B cell (primary cell): ENCODE results near the gene KCND3. TPM values are rescaled to one million over a fixed set of nuclear protein-coding genes. Genes with fewer than 3 reads are reported as not detected.

ENCODE experiments used
- ATAC-seq: fragments of 200-7000 bp; cut with Tn5 transposase; one replicate; pipeline ENCODE4 v1.10.0; 2021; ENCODE audit warnings: low read depth, mild to moderate bottlenecking, moderate number of reproducible peaks, moderate library complexity
- CTCF ChIA-PET: fragments of 350-600 bp; sonication (Branson Sonifier 250); formaldehyde crosslinking; loops from one replicate; lab custom pipeline; 2021; ENCODE audit warnings: antibody characterized with exemption, inconsistent platforms; lab: Charles Lee
- POLR2A ChIA-PET: fragments of 350-600 bp; sonication (Branson Sonifier 250); formaldehyde crosslinking; loops from one replicate; lab custom pipeline; 2021; ENCODE audit warnings: antibody characterized with exemption; lab: Charles Lee
- DNase-seq: peaks from one replicate; pipeline ENCODE4 v3.0.0; 2013
- H2AFZ ChIP-seq: 2 replicates; pipeline ENCODE4 v1.6.1; 2012; ENCODE audit warnings: mild to moderate bottlenecking, low read depth, low read length; ENCODE audit not compliant: insufficient read depth, poor library complexity, severe bottlenecking
- H3K27ac ChIP-seq, 2 donors: 1 replicate in 1 of 2; 2 replicates in 1 of 2; pipeline ENCODE4 v1.5.1; 2012 to 2013; ENCODE audit warnings: low read length in 2 of 2, mild to moderate bottlenecking in 2 of 2, moderate library complexity in 1 of 2
- H3K27me3 ChIP-seq, 4 experiments: fragments of 200-600 bp in 1 of 4; sonication (generic) in 1 of 4; replicated peaks in 1 of 4; 1 replicate in 2 of 4; 2 replicates in 2 of 4; pipeline versions ENCODE4 v1.6.1 to v1.7.0; 2013 to 2016; ENCODE audit warnings: low read length in 3 of 4, mild to moderate bottlenecking in 2 of 4, mixed read lengths in 1 of 4, moderate library complexity in 1 of 4; ENCODE audit not compliant: insufficient read depth in 4 of 4, control insufficient read depth in 3 of 4; ENCODE audit errors: control extremely low read depth in 1 of 4
- H3K36me3 ChIP-seq, 2 experiments: replicated peaks in 1 of 2; 1 replicate in 1 of 2; 2 replicates in 1 of 2; pipeline versions ENCODE4 v1.6.1 to v1.7.1; 2013; ENCODE audit warnings: low read length in 1 of 2; ENCODE audit not compliant: insufficient read depth in 2 of 2, control insufficient read depth in 1 of 2; ENCODE audit errors: control extremely low read depth in 1 of 2, extremely low read depth in 1 of 2
- H3K4me1 ChIP-seq, 2 donors: fragments of 200-600 bp in 1 of 2; sonication (generic) in 1 of 2; 1 replicate in 1 of 2; 2 replicates in 1 of 2; pipeline versions ENCODE4 v1.5.1 to v1.6.1; 2013 to 2017; ENCODE audit warnings: low read length in 2 of 2; ENCODE audit not compliant: control insufficient read depth in 2 of 2, insufficient read depth in 2 of 2
- H3K4me2 ChIP-seq: replicated peaks from 2 replicates; pipeline ENCODE3; 2012; ENCODE audit warnings: mild to moderate bottlenecking, low read depth, low read length; ENCODE audit not compliant: poor library complexity, severe bottlenecking
- H3K4me3 ChIP-seq, 5 experiments: fragments of 200-600 bp in 1 of 5; sonication (generic) in 1 of 5; 1 replicate in 3 of 5; 2 replicates in 2 of 5; pipeline versions ENCODE4 v1.5.1 to v1.7.0; 2011 to 2016; ENCODE audit warnings: low read length in 4 of 5, mild to moderate bottlenecking in 4 of 5, low read depth in 2 of 5, control low read depth in 1 of 5, moderate library complexity in 1 of 5; ENCODE audit not compliant: insufficient read depth in 1 of 5; ENCODE audit errors: control extremely low read depth in 1 of 5, extremely low read depth in 1 of 5
- H3K79me2 ChIP-seq: fragments of 200-600 bp; sonication (generic); one replicate; pipeline ENCODE4 v1.6.0; 2016; ENCODE audit warnings: low read length; ENCODE audit not compliant: control insufficient read depth, insufficient read depth
- H3K9ac ChIP-seq: fragments of 200-600 bp; sonication (generic); 2 replicates; pipeline ENCODE4 v1.6.1; 2017; ENCODE audit warnings: mild to moderate bottlenecking, low read length, moderate library complexity
- H3K9me3 ChIP-seq, 3 donors: one replicate each; pipeline versions ENCODE4 v1.6.1 to v1.7.1; 2013; ENCODE audit warnings: low read length in 2 of 3; ENCODE audit not compliant: control insufficient read depth in 2 of 3, insufficient read depth in 1 of 3; ENCODE audit errors: control extremely low read depth in 1 of 3
- H4K20me1 ChIP-seq: 2 replicates; pipeline ENCODE4 v1.6.0; 2012; ENCODE audit warnings: mild to moderate bottlenecking, low read length; ENCODE audit not compliant: insufficient read depth, control insufficient read depth, poor library complexity, severe bottlenecking
- H3K27ac Mint-ChIP-seq: one replicate; pipeline ENCODE4 v1.8.0; 2021; ENCODE audit warnings: mixed read lengths
- H3K27me3 Mint-ChIP-seq: one replicate; pipeline ENCODE4 v1.8.0; 2021; ENCODE audit warnings: mixed read lengths
- H3K4me1 Mint-ChIP-seq: one replicate; pipeline ENCODE4 v1.8.0; 2021; ENCODE audit warnings: mixed read lengths
- H3K4me3 Mint-ChIP-seq: one replicate; pipeline ENCODE4 v1.8.0; 2021; ENCODE audit warnings: mixed read lengths
- H3K9me3 Mint-ChIP-seq: one replicate; pipeline ENCODE4 v1.8.0; 2022; ENCODE audit warnings: mixed read lengths; ENCODE audit not compliant: insufficient read depth
- EZH2 ChIP-seq: IDR thresholded peaks from 2 replicates; pipeline ENCODE4 v1.6.1; 2012; ENCODE audit warnings: borderline replicate concordance, low read depth, mild to moderate bottlenecking, moderate library complexity, low read length; ENCODE audit not compliant: insufficient read depth, poor library complexity, severe bottlenecking
- WGBS: methylation state at CpG from one replicate; pipeline ENCODE4 v1.1.5; 2013; ENCODE audit warnings: missing lambda C conversion rate; ENCODE audit not compliant: insufficient coverage; 5-methylcytosine and 5-hydroxymethylcytosine counted together
- intact Hi-C: fragments of 100-400 bp; cut with micrococcal nuclease; formaldehyde crosslinking; loops from one replicate; pipeline ENCODE4 v1.10.0; 2022
- polyA plus RNA-seq: library from polyadenylated mRNA; depleted of rRNA; stranded (reverse); fragments of >200 nt; gene quantifications from 2 replicates; pipeline ENCODE4 v1.2.3, GENCODE V29; 2012
- total RNA-seq, 2 donors: library from RNA; stranded (reverse); fragments of 120-200 nt in 1 of 2; gene quantifications; 1 replicate in 1 of 2; 2 replicates in 1 of 2; pipeline versions ENCODE4 v1.2.3 to v1.2.4, GENCODE V29; 2013 to 2022
- TF ChIP-seq, protein P1 (sequence below): fragments of 200-600 bp; IDR thresholded peaks from one replicate; pipeline ENCODE4 v1.8.0; 2022; ENCODE audit warnings: antibody characterized with exemption, mild to moderate bottlenecking

Gene KCND3
- total and polyA plus RNA-seq, 2 donors (not counting 1 experiment from before 2014, with no cell fraction given) = 0.07 TPM; not detected in 1

DNA sequence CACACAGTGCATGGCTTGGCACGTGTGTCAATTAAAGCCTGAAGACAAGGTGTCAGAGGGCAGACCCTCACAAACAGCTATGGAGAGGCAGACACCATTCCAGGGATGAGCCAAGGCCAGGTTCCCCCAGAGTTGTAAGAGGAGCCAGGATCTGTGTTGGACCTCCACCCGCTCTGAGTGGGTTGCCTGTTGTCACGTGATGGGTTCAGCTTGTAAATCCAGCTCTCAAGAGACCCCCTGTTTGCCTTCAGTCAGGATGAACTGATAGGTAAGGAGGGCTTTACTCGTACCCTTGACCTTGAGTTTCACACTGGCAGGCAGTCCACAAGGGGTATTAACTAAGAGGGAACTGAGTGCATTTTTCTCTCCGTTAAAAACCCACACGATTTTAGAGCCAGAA lies 27.7 kb upstream of the KCND3 start:
- intact Hi-C loops = no loop called here
- H3K27ac ChIP-seq = no peak overlapping the region
- H3K36me3 ChIP-seq = no peaks in the 10 kb centered on the region
- no peaks in the 10 kb centered on the region for H3K9me3 Mint-ChIP-seq
- CTCF ChIA-PET = no interaction called here
- DNase-seq (no peak), ATAC-seq (no peak)
- no peak overlapping the region for H3K4me2 ChIP-seq
- TF ChIP-seq, protein P1, sequence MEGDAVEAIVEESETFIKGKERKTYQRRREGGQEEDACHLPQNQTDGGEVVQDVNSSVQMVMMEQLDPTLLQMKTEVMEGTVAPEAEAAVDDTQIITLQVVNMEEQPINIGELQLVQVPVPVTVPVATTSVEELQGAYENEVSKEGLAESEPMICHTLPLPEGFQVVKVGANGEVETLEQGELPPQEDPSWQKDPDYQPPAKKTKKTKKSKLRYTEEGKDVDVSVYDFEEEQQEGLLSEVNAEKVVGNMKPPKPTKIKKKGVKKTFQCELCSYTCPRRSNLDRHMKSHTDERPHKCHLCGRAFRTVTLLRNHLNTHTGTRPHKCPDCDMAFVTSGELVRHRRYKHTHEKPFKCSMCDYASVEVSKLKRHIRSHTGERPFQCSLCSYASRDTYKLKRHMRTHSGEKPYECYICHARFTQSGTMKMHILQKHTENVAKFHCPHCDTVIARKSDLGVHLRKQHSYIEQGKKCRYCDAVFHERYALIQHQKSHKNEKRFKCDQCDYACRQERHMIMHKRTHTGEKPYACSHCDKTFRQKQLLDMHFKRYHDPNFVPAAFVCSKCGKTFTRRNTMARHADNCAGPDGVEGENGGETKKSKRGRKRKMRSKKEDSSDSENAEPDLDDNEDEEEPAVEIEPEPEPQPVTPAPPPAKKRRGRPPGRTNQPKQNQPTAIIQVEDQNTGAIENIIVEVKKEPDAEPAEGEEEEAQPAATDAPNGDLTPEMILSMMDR = no peak
- TF ChIP-seq EZH2 = no peak
- no peak overlapping the region for H3K4me3 ChIP-seq
- no peaks in the 10 kb centered on the region for H3K4me1 Mint-ChIP-seq
- 64% methylated on average over 3 of the region's 6 CpGs for WGBS
- H3K4me1 ChIP-seq = no peaks in the 10 kb centered on the region
- H3K9me3 ChIP-seq = no peaks in the 10 kb centered on the region
- POLR2A ChIA-PET = no interaction called here
- H3K79me2 ChIP-seq = no peaks in the 10 kb centered on the region
- no peak overlapping the region for H2AFZ ChIP-seq
- peaks cover 47% of the 10 kb centered on the region for H3K27me3 Mint-ChIP-seq
- no peaks in the 10 kb centered on the region for H4K20me1 ChIP-seq
- peaks cover 0 to 10% (median 0%) of the 10 kb centered on the region in 4 experiments for H3K27me3 ChIP-seq
- H3K9ac ChIP-seq = no peak overlapping the region
- no peak overlapping the region for H3K27ac Mint-ChIP-seq
- no peak overlapping the region for H3K4me3 Mint-ChIP-seq

GRCh38 chr1:112012823-112013222 lies 23.4 kb upstream of the KCND3 start:
- Histone ChIP-seq H3K9ac (no peak overlapping the region), H3K4me1 (no peaks in the 10 kb centered on the region), H4K20me1 (no peaks in the 10 kb centered on the region), H2AFZ (no peak overlapping the region), H3K4me2 (no peak overlapping the region), H3K36me3 (no peaks in the 10 kb centered on the region), H3K4me3 (no peak overlapping the region), H3K27me3 (peaks cover 0 to 3% (median 0%) of the 10 kb centered on the region in 4 experiments), H3K9me3 (no peaks in the 10 kb centered on the region), H3K79me2 (no peaks in the 10 kb centered on the region), H3K27ac (no peak overlapping the region)
- Mint-ChIP-seq H3K9me3 (no peaks in the 10 kb centered on the region), H3K4me3 (no peak overlapping the region), H3K4me1 (no peaks in the 10 kb centered on the region), H3K27ac (no peak overlapping the region), H3K27me3 (peaks cover 39% of the 10 kb centered on the region)
- no peak for ATAC-seq
- intact Hi-C loops = no loop called here
- no CpG with 5 or more reads among the region's 1 CpG for WGBS
- CTCF ChIA-PET = no interaction called here
- TF ChIP-seq EZH2 = no peak
- TF ChIP-seq, protein P1 = no peak
- no peak for DNase-seq
- POLR2A ChIA-PET = no interaction called here
